ENCODE data around the gene IL23R. TPM values are rescaled to one million over a fixed set of nuclear protein-coding genes. Genes with fewer than 3 reads are reported as not detected.
"Not testable (repeated sequence)": the region's sequence is repeated elsewhere in the genome, so short reads cannot be mapped to it uniquely, and the experiment has no call there.

Gene IL23R
- total RNA-seq, 4 donors from 2014 or later: 0.19 to 0.32 TPM; not detected in 2

GRCh38 chr1:67204298-67204980 lies 38.2 kb downstream of the IL23R start:
- TF ChIP-seq CTCF (IDR thresholded peaks at IDR 0.05): no peak
- ATAC-seq (ENCODE audit: low FRiP score) (no peak), DNase-seq (ENCODE audit: low spot score) (no peak)

GRCh38 chr1:67207398-67207797 lies 41.1 kb downstream of the IL23R start:
- not testable (repeated sequence) for DNase-seq (ENCODE audit: low spot score); ATAC-seq (ENCODE audit: low FRiP score)

- no peak for ATAC-seq (ENCODE audit: low FRiP score)
- DNase-seq (ENCODE audit: low spot score): no peak
- no peak for TF ChIP-seq CTCF (IDR thresholded peaks at IDR 0.05)
Observed at GRCh38 chr1:67208217-67208616, 42.0 kb downstream of the IL23R start.

- DNase-seq (ENCODE audit: low spot score) (no peak), ATAC-seq (ENCODE audit: low FRiP score) (no peak)
- no peak for TF ChIP-seq CTCF (IDR thresholded peaks at IDR 0.05)
Observed at GRCh38 chr1:67209521-67209920, 43.3 kb downstream of the IL23R start.

- DNase-seq (ENCODE audit: low spot score) (no peak), ATAC-seq (ENCODE audit: low FRiP score) (no peak)
Observed at GRCh38 chr1:67211589-67212563, 45.6 kb downstream of the IL23R start.

GRCh38 chr1:67213164-67213563 lies 46.9 kb downstream of the IL23R start:
- ATAC-seq (ENCODE audit: low FRiP score) (no peak), DNase-seq (ENCODE audit: low spot score) (no peak)
- no peak for TF ChIP-seq CTCF (IDR thresholded peaks at IDR 0.05)

More at GRCh38 chr1:67211589-67212563, 45.6 kb downstream of the IL23R start:
- TF ChIP-seq CTCF (IDR thresholded peaks at IDR 0.05): no peak

- ATAC-seq (ENCODE audit: low FRiP score) (no peak), DNase-seq (ENCODE audit: low spot score) (no peak)
- TF ChIP-seq CTCF (IDR thresholded peaks at IDR 0.05): no peak
Observed at GRCh38 chr1:67213948-67214347, 47.7 kb downstream of the IL23R start.

Data from omental fat pad (tissue), 4 donors.